NCI-H1092 (cell line): ENCODE data around the gene CDK17.
"Not testable (repeated sequence)": the region's sequence is repeated elsewhere in the genome, so short reads cannot be mapped to it uniquely, and the experiment has no call there.

Experiments used
- DNase-seq: peaks from one replicate; lab custom pipeline; 2025; lab: John Stamatoyannopoulos, UW

CDK17 gene

DNA sequence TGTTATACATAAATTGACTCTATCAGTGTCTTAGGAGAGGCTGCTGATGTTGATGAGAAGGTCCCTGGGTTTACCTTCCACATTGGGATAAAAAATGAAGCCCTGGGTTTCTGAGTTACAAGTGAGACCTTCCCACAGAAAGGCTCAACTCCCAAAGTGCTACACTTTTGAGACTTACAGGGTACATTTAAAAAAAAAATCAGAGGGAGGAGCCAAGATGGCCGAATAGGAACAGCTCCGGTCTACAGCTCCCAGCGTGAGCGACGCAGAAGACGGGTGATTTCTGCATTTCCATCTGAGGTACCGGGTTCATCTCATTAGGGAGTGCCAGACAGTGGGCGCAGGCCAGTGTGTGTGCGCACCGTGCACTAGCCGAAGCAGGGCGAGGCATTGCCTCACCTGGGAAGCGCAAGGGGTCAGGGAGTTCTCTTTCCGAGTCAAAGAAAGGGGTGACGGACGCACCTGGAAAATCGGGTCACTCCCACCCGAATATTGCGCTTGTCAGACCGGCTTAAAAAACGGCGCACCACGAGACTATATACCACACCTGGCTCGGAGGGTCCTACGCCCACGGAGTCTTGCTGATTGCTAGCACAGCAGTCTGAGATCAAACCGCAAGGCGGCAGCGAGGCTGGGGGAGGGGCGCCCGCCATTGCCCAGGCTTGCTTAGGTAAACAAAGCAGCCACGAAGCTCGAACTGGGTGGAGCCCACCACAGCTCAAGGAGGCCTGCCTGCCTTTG lies 84.3 kb downstream of the CDK17 start:
- not testable (repeated sequence) for DNase-seq

DNA sequence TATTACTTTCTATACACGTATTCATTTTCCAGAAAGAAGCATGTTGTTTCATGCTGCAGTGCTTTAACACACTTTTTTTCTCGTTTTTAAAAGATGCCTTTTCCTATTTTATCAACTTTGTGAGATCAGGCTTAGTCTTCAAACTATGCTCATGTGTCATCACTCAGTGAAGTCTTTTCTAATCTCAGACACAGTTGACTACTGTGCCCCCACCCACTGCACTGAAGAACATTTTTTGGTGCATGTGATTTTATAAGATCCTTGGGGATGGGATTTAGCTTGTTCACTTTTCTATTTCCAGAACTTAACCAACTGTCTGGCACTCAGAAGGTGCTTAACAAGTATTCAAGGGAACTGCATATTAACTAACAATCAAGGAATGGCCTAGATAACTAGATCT lies 85.5 kb downstream of the CDK17 start:
- DNase-seq, result no peak

DNA sequence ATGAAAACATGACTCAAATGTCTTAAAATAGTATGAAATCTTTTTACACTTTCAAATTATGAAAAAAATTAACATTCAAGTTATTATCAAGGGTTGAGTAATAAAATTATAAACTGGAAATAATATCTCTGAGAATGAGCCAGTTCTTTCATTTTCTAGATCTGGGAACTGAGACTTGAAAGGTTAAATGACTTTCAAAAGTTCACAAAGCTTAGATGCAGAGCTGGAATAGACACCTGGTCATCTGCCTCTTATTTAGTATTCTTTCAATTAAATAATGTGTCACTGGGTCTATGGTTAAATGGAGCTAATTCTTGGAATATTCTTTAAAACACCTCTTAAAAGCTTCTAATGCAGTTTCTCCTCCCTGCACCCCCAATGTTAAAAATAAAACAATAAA lies 86.6 kb downstream of the CDK17 start:
- DNase-seq, result no peak

DNA sequence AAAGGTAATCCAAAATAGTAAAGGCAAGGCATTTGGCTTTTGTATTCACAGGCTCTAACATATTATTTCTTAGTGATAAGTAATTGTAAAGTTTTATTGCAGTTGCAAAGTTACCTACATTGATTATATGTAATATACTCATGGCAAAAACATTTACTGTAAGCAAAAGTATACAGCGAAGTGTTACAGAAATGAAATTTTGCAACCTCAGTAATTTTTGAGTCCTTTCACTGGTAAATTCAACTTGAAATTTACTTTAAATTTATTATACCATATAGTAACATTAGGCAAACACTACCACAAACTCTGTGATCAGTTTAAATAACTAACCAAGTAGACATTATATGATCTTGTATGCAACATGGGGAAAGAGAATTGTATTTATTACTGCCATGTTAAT lies 89.0 kb downstream of the CDK17 start:
- no peak for DNase-seq

DNA sequence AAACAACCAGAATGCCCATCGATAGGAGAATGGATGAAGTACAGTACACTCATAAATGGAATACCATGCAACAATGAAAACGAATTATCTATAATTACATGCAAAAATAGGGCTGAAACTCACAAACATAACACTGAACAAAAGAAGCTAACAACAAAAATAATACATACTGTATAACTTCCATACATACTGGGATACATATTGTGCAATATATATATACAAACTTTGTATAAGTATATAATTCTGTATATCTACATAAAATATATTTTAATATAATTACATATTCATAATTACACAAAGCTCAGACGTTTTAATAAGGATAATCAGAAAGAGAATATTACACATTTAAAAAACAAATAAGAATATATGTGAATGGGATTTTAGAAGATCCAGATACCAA lies 90.2 kb downstream of the CDK17 start:
- no peak for DNase-seq

DNA sequence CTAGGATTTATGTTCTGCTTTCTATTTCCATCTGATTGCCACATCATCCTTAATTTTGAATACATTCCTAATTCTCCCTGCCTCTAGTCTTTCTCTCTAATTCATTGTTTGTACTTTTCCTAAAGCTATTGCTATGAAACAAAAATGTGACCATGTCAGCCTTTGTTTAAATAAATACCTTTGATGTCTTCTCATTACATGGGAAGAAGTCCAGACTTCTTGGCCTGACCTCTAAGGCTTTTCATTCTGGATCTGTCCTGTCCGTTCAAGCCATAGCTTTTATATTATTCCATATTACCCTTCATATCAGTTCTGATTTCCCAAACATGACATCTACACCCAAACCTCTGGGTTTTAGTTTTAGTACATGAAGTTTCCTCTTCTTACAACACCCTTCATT lies 91.4 kb downstream of the CDK17 start:
- no peak for DNase-seq

DNA sequence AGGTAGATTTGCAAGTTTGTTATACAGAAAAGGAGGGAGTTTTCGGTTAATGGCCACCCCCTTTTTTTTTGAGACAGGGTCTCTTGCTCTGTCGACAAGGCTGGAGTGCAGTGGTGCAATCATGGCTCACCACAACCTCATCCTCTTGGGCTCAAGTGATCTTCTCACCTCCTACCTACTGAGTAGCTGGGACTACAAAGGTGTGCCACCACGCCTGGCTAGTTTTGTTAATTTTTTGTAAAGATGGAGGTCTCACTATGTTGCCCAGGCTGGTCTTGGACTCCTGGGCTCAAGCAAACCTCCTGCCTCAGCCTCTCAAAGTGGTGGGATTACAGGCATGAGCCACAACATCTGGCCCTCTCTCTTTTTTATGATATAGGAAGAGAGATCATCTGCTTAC lies 94.6 kb downstream of the CDK17 start:
- DNase-seq, result no peak

DNA sequence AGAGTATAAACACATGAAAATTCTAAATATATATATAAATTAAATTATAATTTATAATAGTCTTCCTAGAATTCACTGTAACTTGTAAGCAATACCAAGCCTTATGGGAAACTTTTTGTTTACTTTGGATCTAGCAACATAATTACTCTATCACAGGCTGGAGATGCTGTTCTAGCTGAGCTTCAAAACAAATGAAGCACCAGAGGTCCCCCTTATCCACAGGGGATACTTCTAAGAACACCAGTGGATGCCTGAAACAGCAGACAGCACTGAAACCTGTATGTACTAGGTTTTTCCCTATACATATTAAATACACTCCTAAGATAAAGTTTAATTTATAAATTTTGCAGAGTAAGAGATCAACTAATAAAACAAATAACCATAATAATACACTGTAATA lies 96.6 kb downstream of the CDK17 start:
- DNase-seq, result no peak

DNA sequence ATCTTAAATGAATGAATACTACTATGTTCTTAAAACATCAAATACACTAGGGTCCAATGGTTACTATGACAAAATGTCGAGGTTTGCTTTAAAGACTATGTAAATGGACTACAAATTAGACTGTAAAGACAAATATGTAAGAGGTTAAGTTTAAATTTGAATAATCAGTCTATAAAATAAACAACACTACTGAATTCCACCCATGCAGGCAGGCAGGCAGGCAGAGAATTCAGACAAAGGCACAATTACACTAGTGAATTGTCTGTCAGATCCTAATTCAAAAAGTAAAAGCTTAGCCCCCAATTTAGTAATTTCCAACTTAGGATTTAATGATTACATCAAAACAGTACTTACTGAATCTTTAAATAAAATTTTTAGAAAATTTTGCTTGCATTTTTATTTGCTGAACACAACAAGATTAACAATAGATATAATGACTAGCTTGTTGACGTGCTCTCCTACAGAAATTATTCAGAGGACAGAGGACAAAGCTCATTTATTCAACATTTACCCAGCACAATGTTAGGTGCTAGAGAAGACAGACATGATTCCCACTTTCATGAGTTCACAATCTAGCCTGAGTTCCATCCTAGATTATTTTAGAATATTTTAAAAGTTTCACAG lies 97.4 kb downstream of the CDK17 start:
- DNase-seq, result no peak

DNA sequence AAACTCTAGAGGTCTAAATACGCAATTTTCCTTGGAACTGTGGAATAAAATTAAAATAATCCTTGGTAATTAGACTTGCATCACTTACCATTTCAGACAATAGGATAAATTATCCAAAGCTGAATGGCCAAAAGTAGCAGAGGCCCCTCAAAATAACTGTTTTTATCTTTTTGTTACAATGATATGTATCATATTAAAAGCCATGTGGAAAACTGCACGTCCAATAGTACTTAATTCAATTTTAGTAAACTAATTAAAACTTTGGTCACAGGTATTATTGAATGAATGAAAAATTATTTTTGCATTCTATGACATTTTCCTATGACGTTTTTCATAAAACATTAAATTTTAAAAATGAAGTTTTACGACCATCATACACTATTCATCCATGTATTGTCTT lies 98.5 kb downstream of the CDK17 start:
- no peak for DNase-seq

DNA sequence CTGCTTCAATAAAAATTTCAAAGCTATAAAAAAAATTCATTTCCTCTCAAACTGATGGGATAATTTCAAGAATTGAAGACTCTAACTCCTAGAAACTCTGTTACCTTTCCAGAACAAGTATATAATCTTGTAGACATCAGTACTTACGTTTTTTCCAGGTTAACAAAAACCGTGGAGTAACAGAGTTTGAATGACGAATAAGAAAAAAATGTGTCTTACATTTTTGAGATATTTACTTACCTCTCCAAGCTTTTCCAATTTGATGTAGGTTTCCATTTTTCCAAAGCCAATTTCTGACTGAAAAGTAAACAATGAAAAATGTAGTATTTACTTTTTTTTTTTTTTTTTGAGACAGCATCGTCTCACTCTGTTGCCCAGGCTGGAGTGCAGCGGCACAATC lies 100.2 kb downstream of the CDK17 start:
- no peak for DNase-seq

DNA sequence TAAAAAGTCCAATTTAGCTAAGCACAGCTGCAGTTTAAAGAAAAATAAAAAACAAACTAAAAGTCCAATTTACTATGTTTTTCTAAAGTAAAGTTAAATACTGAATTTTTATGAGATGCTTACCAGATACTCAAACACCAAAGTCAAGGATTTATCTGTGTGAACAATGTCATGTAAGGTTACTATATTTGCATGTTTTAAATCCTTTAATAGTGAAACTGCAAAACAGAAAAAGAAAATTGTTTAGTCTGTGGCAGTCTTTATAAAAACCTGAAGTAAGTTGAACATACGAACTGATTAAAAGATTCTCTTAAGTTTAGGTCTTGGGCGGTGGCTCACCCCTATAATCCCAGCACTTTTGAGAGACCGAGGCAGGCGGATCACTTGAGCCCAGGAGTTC lies 102.7 kb downstream of the CDK17 start:
- no peak for DNase-seq

DNA sequence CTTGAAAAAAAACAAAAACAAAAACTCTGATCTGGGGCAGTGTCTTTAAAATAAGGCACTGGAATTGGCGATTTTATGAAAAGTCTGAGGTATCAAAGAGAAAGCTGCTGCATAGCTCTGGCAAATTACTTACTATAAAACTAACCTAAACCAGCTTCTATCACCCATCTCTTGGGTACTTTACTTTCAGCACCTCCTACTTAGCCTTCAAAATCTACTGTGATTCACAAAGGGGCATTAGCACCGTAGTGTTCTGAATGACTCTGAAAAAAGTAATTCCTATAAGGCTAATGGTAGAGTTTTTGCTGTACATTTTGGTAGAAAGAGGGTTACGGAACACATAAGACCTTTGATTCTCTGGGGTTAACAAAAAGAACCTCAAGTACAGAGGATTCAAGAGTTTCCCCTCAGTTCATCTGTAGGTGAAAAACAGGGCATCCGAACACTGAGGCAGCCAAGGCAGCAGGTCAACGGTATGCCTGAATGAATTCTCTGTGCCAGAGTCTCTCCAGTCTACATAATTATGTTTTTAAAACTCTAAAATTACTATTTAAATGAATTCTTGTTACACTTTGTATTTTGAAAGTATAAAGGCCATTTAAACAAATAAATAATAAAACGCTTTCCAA lies 104.6 kb downstream of the CDK17 start:
- DNase-seq, result no peak

DNA sequence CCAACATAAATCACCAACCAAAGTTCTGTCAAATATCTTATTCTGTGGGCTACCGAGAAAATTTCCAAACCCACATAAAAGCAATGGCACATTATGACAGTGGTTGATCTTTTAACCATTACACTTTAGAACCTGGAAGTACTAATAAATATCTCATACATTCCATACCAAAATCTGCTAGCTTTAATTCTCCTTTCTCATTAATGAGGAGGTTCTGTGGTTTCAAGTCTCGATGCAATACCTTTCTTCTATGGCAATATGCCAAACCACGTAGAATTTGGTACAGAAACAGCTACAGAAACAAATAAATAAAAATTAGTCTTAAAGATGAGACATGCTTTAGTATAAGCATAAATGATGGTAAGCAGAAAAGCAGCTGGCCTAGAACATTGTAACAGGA lies 105.4 kb downstream of the CDK17 start:
- DNase-seq, result no peak

DNA sequence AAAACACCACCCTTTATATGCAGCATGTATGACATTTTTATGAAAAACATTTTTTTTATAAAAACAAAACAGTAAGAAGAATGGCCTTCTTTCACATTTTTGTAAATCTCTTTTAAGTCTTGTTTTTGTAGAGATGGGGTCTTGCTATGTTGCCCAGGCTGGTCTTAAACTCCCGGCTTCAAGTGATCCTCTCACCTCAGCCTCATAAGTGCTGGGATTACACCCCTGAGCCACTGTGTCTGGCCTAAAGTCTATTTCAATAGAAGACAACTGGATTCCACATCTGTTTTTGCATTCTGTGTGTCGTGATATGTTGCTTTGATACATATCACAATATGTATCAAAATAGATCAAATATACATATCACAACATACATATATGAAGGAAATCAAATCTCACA lies 107.1 kb downstream of the CDK17 start:
- no peak for DNase-seq

DNA sequence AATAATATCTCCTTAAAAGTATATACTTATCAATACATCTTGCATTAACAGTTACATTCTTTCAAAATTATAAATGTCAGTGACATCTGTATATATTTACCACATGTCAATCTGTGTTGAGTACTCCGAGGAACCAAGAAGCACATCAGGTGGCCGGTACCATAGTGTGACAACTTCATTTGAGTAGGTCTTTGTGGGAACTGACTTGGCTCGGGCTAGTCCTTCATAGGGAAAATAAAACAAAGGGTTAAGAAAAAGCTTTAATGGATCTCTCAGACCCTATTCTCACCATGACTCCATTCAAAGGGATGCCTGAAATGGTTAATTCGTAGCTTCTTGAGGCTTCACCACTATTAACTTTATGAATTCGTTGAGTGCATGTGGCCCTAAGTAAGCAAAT lies 111.2 kb downstream of the CDK17 start:
- DNase-seq, result no peak

DNA sequence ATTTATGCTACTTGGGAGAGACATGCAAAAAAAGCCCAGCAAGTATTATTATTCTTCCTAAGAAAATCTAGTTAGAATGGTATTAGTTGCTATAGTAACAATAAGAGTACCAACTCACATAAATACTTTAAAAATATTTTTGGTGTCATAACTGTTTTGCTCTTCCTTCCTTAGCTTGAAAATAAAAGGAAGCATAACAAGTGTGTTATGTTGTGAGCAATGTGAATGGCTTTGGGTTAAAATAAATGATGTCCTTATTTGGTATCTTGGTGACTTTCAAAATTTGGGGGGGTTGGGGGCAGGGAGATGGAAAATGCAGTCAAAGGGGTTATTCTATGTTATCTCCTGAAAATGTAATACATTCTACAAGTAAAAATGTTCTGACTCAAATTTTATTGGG lies 115.1 kb downstream of the CDK17 start:
- DNase-seq, result no peak

DNA sequence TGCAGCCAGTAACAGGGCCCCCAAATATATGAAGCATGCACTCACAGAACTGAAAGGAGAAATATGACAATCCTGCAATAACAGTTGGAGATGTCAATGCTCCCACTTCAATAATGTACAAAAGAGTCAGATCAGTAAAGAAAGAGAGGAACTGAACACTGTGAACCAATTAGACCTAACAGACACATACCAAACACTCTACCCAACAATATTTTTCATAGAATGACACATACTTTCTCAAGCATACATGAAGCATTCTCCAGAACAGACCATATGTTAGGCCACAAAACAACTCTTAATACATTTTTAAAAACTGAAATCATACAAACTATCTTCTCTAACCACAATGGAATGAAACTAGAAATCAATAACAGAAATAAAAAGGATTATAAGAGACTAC lies 125.9 kb downstream of the CDK17 start:
- DNase-seq, result no peak

DNA sequence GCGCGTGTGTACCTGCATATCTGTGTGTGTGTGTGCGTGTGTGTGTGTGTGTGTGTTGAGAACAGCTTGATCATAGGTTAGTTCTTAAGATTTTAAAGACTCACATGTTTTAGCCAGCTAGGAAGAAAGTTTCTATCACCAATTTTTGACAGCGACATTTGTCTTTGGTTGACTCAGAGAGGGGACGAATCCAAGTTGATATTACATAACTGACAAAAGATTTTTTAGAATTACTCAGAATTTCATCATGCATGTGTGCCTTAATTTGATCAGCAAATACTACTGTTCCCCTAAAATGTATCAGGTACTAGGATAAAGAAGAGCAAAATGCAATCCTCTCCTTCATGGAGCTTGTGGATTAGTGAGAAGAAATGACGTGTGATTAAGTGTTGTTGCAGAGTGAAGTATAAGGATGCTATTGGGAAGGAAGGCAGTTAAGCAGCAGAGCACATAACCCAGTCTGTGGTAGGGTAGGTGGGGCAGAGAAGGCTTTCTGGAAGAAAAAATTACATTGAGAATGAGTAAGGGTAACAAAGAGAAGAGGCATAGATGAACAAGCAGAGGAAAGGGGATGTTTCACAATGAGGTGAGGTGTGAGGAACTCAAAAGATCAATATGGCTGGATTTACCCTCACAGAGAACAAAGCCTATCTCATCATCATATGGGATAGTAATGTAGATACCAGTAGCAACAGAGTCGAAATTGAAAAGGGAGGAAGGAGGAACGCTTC lies 128.6 kb downstream of the CDK17 start:
- no peak for DNase-seq

DNA sequence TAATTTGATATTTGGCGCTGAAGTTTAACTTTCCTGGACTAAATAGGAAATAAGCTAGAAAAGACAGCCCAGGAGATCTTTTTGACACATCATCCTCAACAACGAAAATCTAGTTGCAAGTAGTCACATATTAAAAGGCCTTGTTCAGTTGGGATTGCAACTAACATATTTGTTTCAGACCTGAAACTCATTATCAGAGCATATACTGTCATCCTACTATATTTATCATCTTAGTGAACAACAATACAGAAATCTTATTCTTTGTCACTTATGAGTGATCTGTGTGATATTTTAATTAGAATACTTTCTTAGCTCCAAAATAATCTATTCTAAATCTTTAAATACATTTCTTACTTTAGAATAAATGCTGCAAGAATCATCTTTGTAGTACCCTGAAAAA lies 134.0 kb downstream of the CDK17 start:
- DNase-seq, result no peak

DNA sequence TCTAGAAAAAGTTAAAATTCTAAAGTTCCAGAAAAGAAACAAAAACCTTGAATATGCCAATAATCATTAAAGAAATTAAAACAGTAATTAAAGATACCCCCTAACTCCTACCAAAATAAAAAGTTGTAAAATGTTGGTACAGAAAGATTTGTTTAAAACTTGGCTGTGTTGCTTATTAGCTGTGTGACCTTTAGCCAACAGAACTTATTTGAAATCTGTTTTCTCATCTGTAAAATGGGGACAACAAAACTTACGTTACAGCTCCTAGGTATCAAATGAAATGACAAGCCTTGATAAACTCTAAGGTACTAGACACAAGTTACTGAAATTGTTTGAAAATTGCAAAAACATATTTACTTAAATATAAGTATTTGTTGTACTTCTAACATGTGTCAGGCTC lies 134.4 kb downstream of the CDK17 start:
- DNase-seq, result no peak

DNA sequence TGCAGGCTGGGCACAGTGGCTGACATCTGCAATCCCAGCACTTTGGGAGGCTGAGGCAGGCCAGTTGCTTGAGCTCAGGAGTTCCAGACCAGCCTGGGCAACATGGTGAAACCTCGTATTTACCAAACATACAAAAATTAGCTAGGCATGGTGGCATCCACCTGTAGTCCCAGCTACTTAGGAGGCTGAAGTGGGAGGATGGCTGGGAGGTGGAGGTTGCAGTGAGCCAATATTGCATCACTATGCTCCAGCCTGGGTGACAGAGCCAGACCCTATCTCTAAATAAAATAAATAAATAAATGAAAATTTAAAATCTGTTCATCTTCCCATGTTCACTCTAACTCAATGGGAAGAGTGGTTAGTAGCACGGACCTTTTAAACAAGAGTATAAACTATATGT lies 134.8 kb downstream of the CDK17 start:
- DNase-seq, result no peak

DNA sequence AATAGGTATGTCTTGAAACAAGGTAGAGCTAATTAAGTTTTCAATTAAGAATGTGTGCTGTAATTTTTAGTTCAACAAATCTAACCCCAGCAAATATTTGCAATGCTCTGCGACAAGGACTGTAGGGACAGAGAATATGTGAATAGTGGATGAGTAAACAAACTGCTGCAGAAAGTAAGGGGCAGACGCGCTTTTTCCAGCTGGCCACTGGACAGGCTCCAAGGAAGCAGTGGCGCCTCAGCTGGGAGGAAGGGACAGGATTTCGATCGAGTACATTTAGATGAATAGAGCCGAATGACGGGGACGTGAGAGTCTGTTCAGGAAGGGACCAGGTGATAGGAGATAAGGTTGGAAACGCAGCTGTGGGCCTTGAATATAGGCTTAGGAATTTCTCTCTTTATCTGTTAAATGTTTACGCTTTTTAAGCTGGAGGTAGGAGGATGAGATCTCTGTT lies 136.8 kb downstream of the CDK17 start:
- peak; percentile 28 for DNase-seq
